OCI-LY1 (cell line): ENCODE results near the gene TP53BP2.

Source experiments
- CTCF ChIP-seq: fragments of 200-600 bp; sonication (generic), shearing (Covaris generic); IDR thresholded peaks from 2 replicates; pipeline ENCODE4 v1.5.1; 2017; ENCODE audit warnings: mild to moderate bottlenecking, antibody characterized with exemption, low read length, moderate library complexity, mixed read lengths
- EZH2 ChIP-seq: fragments of 200-600 bp; sonication (generic), shearing (Covaris generic); IDR thresholded peaks from 2 replicates; pipeline ENCODE4 v1.8.0; 2017; ENCODE audit warnings: borderline replicate concordance, mixed run types, mild to moderate bottlenecking, antibody characterized with exemption, low read length, moderate library complexity, mixed read lengths

DNA sequence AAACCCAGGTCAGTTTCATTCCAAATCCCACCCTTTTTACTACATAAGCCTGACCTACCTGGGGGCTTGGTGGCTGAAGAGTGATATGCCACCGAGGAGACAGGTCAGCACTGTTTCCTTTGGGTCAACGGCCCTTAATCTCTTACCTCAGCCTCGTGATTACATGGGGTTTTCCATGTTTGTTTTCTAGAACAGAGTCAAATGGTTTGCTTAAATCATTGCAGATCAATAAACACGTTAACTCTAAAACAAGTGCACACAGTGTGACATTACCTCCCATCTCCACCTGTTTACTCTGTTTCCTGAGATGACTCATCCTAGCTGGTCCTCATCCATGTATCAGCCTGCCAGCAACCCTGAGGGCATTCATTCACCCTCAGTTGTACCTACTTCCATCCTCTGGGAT, 40.8 kb upstream of the TP53BP2 start:
- TF ChIP-seq CTCF (no peak), EZH2 (no peak)
